Endothelial cell of hepatic sinusoid (primary cell): ENCODE results near the gene TMUB1.

Experiments
- in situ Hi-C: cut with HindIII; loops from 2 replicates; pipeline ENCODE4 v1.10.0; 2017; ENCODE audit warnings: low sequenced_read_pairs

Gene TMUB1

DNA sequence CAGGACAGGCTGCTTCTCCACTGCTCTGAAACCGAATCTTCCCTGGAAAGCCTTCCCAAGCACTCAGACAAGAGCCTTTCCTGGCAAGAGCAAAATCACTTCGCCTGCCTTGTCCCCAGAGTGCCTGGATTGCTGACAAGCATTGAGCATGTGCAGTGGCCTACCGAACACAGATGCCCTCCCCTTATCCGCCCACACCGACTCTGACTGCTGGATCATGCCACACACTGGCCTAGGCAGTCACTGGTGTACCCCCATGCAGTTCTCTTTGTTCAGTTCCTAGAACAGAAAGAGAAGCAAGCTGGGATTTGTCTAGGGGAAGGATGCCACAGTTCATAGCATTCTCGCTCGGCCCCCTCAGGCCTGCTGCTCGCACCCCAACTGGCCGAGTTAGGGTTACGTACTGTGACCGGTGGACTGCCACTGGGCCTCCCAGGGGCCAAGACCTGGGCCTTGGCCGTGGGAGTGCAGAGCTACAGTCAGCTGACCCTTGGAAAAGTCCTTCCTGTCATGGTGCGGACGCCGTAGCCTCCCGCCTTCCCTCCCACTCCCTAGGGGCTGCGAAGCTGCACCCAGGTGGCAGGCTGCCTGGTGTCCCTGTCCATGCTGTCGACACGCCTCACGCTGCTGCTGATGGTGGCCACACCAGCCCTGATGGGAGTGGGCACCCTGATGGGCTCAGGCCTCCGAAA, 48.1 kb downstream of the TMUB1 start:
- in situ Hi-C loops, result no loop called here

DNA sequence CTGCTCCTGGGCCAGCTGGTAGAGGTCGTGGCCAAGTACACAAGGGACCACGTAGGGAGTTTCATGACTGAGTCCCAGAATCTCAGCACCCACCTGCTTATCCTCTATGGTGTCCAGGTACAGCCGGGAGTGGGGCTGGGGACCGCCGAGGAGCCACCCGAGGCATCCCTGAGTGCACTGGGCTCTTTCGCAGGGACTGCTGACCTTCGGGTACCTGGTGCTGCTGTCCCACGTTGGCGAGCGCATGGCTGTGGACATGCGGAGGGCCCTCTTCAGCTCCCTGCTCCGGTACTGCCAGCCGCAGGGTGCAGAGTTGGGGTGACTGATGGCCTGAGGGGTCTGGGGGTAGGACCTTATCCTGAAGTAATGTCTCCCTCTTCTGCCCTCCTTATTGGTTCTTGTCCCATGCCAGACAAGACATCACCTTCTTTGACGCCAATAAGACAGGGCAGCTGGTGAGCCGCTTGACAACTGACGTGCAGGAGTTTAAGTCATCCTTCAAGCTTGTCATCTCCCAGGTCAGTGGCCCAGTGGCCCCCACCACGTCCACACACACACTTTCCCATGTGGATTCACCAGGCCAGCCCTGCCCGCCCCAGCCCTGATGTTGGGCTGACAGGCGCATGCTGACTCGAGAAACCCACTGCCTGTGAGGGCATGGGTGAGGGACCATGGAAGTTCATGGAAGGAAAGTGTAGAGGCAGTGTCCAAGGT, 48.8 kb downstream of the TMUB1 start:
- in situ Hi-C loops, result loop anchor here (5.0 kb wide), 2 partner anchors 53 to 62 kb away; partner anchors contain the start of gene AGAP3

DNA sequence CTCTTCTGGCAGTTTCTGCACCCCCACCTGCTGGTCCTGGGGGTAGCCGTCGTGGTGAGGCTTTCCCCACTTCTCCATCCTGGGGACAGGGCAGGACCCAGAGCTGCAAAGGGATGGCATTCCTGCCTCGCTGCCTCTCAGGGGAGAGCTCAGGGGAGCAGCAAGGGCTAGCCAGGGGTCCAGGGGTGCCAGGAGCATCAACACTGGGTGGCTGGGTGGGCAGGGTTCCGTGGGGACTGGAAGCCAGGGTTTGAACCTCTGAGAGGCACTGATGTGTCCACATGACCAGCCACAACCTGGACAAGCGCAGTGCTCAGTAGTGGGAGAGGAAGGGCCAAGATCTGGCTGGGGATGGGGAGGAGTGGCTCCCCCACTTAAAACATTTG, 49.4 kb downstream of the TMUB1 start:
- in situ Hi-C loops, result loop anchor here (5.0 kb wide), 2 partner anchors 53 to 62 kb away; partner anchors contain the start of gene AGAP3

DNA sequence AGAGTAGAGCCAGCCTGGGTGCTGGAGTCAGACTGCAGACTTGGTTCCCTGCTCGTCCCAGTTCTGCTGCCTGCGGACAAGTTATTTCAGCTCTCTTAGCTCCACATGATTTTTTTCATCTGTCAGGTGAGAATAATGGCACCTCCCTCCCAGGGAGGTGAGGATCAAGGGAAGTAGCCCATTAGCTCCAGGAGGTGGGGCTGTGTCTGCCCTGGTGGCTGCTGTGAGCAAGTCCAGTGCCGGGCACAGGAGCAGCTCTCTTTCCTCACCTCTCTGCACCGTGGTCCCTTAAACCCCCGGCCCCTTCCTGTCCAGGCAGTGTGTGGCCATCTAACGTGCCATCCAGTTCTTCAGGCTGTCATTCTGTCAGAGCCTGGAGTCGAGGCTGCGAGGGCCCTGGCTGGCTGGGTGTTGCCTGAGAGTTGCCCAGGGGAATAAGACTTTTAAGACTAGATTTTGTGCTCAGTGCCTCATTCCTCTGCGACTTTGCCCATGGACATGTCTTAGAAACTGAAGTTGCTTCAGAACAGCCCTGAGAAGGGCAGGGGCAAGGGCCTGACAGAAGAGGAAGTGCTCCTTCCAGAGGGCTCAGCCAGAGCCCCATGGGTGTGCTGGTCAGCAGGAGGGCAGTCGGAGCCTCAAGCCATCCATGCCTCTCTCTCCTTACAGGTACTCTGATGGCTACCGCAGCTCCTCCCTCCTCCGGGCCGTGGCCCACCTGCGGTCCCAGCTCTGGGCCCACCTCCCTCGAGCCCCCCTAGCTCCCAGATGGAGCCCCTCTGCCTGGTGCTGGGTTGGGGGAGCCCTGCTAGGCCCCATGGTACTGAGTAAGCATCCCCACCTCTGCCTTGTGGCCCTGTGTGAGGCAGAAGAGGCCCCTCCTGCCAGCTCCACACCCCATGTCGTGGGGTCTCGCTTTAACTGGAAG, 50.1 kb downstream of the TMUB1 start:
- in situ Hi-C loops, result loop anchor here (5.0 kb wide), 2 partner anchors 54 to 61 kb away; partner anchors contain the start of gene AGAP3
